ENCODE measurements around the gene VTI1A.

DNA sequence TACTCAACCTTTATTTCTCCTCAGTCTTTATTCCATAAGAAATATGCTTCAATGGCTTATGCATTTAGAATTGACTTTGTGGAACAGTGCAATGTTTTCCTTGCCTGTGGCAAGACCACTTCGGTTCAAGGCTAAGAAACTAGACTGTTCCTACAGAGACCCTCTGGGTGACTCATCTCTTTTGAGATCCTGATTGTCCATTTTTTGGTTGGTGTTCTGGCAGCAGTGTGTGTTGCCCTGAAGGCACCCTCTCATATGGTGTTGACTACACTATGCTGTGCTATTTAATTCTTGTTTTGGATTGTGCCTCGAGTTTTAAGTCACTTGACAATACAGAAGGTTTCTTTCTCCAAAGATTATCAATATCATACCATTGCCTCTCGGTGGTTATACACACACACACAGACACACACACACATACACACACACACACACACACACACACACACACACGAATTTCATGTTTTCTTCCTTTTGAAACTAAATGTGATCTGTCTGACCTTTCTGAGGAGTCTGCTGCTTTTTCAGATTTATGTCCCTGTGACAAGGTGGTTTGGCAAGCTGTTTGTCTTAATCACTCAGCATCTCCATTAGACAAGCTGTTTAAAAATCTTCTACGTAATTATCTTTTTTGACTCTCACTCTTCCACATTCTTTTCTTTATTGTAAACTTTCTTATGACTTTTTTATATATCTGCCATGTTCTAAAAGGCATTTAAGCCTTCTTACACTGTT lies 187.2 kb downstream of the VTI1A start:
- TF ChIP-seq, protein P1, sequence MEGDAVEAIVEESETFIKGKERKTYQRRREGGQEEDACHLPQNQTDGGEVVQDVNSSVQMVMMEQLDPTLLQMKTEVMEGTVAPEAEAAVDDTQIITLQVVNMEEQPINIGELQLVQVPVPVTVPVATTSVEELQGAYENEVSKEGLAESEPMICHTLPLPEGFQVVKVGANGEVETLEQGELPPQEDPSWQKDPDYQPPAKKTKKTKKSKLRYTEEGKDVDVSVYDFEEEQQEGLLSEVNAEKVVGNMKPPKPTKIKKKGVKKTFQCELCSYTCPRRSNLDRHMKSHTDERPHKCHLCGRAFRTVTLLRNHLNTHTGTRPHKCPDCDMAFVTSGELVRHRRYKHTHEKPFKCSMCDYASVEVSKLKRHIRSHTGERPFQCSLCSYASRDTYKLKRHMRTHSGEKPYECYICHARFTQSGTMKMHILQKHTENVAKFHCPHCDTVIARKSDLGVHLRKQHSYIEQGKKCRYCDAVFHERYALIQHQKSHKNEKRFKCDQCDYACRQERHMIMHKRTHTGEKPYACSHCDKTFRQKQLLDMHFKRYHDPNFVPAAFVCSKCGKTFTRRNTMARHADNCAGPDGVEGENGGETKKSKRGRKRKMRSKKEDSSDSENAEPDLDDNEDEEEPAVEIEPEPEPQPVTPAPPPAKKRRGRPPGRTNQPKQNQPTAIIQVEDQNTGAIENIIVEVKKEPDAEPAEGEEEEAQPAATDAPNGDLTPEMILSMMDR (conservative IDR thresholded peaks at IDR 0.05; ENCODE audit: low read depth in 2 of 2), result no peak
- TF ChIP-seq POLR2AphosphoS5 (IDR thresholded peaks at IDR 0.05; ENCODE audit: low read depth) (no peak), EZH2 (IDR thresholded peaks at IDR 0.05; ENCODE audit: low read depth, unreplicated experiment) (no peak), EZH2phosphoT487 (IDR thresholded peaks at IDR 0.05; ENCODE audit: unreplicated experiment) (no peak), NANOG (IDR thresholded peaks at IDR 0.05; ENCODE audit: borderline replicate concordance) (no peak)
- TF ChIP-seq, protein P2, sequence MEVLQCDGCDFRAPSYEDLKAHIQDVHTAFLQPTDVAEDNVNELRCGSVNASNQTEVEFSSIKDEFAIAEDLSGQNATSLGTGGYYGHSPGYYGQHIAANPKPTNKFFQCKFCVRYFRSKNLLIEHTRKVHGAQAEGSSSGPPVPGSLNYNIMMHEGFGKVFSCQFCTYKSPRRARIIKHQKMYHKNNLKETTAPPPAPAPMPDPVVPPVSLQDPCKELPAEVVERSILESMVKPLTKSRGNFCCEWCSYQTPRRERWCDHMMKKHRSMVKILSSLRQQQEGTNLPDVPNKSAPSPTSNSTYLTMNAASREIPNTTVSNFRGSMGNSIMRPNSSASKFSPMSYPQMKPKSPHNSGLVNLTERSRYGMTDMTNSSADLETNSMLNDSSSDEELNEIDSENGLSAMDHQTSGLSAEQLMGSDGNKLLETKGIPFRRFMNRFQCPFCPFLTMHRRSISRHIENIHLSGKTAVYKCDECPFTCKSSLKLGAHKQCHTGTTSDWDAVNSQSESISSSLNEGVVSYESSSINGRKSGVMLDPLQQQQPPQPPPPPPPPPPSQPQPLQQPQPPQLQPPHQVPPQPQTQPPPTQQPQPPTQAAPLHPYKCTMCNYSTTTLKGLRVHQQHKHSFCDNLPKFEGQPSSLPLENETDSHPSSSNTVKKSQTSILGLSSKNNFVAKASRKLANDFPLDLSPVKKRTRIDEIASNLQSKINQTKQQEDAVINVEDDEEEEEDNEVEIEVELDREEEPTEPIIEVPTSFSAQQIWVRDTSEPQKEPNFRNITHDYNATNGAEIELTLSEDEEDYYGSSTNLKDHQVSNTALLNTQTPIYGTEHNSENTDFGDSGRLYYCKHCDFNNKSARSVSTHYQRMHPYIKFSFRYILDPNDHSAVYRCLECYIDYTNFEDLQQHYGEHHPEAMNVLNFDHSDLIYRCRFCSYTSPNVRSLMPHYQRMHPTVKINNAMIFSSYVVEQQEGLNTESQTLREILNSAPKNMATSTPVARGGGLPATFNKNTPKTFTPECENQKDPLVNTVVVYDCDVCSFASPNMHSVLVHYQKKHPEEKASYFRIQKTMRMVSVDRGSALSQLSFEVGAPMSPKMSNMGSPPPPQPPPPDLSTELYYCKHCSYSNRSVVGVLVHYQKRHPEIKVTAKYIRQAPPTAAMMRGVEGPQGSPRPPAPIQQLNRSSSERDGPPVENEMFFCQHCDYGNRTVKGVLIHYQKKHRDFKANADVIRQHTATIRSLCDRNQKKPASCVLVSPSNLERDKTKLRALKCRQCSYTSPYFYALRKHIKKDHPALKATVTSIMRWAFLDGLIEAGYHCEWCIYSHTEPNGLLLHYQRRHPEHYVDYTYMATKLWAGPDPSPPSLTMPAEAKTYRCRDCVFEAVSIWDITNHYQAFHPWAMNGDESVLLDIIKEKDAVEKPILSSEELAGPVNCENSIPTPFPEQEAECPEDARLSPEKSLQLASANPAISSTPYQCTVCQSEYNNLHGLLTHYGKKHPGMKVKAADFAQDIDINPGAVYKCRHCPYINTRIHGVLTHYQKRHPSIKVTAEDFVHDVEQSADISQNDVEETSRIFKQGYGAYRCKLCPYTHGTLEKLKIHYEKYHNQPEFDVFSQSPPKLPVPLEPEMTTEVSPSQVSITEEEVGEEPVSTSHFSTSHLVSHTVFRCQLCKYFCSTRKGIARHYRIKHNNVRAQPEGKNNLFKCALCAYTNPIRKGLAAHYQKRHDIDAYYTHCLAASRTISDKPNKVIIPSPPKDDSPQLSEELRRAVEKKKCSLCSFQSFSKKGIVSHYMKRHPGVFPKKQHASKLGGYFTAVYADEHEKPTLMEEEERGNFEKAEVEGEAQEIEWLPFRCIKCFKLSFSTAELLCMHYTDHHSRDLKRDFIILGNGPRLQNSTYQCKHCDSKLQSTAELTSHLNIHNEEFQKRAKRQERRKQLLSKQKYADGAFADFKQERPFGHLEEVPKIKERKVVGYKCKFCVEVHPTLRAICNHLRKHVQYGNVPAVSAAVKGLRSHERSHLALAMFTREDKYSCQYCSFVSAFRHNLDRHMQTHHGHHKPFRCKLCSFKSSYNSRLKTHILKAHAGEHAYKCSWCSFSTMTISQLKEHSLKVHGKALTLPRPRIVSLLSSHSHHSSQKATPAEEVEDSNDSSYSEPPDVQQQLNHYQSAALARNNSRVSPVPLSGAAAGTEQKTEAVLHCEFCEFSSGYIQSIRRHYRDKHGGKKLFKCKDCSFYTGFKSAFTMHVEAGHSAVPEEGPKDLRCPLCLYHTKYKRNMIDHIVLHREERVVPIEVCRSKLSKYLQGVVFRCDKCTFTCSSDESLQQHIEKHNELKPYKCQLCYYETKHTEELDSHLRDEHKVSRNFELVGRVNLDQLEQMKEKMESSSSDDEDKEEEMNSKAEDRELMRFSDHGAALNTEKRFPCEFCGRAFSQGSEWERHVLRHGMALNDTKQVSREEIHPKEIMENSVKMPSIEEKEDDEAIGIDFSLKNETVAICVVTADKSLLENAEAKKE (CRISPR knock-in tag; IDR thresholded peaks at IDR 0.05), result no peak
